Stomach smooth muscle (tissue), 2 donors: Measurements from ENCODE around the gene SMARCA4.
"Not testable (repeated sequence)": the region's sequence is repeated elsewhere in the genome, so short reads cannot be mapped to it uniquely, and the experiment has no call there.

Experiments used
- H3K27ac ChIP-seq: one replicate; pipeline ENCODE4 v1.7.0; 2013; ENCODE audit warnings: mild to moderate bottlenecking, low read length, inconsistent platforms
- H3K27me3 ChIP-seq, 2 donors: one replicate each; pipeline ENCODE4 v1.7.0; 2013; ENCODE audit warnings: low read length in 2 of 2; ENCODE audit not compliant: insufficient read depth in 2 of 2, control insufficient read depth in 1 of 2
- H3K36me3 ChIP-seq, 2 donors: one replicate each; pipeline ENCODE4 v1.7.0; 2013; ENCODE audit warnings: low read length in 2 of 2; ENCODE audit not compliant: control insufficient read depth in 2 of 2, insufficient read depth in 2 of 2
- H3K4me1 ChIP-seq: one replicate; pipeline ENCODE4 v1.7.0; 2013; ENCODE audit warnings: low read length; ENCODE audit not compliant: control insufficient read depth, insufficient read depth
- H3K4me3 ChIP-seq, 2 donors: one replicate each; pipeline ENCODE4 v1.7.0; 2013; ENCODE audit warnings: low read length in 2 of 2
- H3K9ac ChIP-seq, 2 donors: one replicate each; pipeline ENCODE4 v1.7.0; 2013; ENCODE audit warnings: low read length in 2 of 2, mild to moderate bottlenecking in 1 of 2
- H3K9me3 ChIP-seq, 2 donors: one replicate each; pipeline ENCODE4 v1.7.0; 2013; ENCODE audit warnings: low read length in 2 of 2; ENCODE audit not compliant: control insufficient read depth in 2 of 2
- donor health status: healthy.
- donor health status: Pancreatic carcinoma.

SMARCA4 gene

DNA sequence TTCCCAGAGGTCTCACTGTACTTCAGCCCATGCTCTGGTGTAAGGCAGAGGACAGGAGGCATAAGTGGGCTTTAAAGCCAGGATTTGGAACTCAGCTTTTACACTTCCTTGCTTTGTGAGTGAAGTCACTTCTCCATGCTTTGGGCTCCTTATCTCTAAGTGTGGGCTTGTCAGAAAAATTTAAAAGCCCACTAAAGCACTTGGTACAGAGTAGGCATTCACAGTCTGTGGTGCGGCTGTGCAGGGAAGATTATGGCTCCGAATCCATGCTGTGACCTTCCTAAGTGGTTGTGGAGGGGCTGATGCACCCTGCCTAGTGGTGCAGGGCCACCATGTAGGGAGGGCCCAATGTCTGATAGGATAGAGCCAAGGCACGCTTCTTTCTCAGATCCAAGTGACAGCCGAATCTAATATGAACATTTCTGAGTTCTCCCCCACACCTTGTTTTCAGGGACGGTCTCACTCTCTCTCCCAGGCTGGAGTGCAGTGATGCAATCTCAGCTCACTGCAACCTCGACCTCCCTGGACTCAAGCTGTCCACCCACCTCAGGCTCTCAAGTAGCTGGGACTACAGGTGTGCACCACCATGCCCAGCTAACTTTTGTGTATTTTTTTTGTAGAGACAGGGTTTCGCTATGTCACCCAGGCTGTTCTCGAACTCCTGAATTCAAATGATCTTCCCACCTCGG lies 25.3 kb upstream of the SMARCA4 start:
- Histone ChIP-seq H3K9ac (no peak overlapping the region), H3K9me3 (no peaks in the 10 kb centered on the region), H3K27ac (no peak overlapping the region), H3K27me3 (no peaks in the 10 kb centered on the region), H3K4me1 (peaks cover 3% of the 10 kb centered on the region), H3K36me3 (peaks cover 0 to 2% of the 10 kb centered on the region in 2 donors), H3K4me3 (no peak overlapping the region)

DNA sequence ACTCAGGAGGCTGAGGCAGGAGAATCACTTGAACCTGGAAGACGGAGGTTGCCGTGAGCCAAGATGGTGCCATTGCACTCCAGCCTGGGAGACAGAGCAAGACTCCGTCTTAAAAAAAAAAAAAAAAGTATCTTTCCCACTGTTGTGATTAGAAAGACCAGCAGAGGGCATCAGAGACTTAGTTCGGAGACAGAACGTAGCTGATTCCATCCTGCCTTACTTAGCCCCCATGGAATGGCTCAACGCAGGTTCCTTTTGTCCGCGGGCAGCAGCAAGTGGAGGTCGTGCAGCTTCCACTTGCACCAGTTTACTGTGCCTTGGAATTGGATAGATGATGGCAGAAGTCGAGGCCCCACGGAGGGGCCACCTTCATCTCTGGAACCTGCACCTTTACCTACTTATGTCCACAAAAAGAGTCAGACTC lies 24.2 kb upstream of the SMARCA4 start:
- Histone ChIP-seq H3K9me3 (no peaks in the 10 kb centered on the region), H3K36me3 (no peaks in the 10 kb centered on the region), H3K27ac (no peak overlapping the region), H3K4me1 (peaks cover 3% of the 10 kb centered on the region), H3K4me3 (peak overlapping the region in 1 of 2 donors; percentile 54), H3K9ac (peak overlapping the region in 1 of 2 donors; percentile 47), H3K27me3 (no peaks in the 10 kb centered on the region)

DNA sequence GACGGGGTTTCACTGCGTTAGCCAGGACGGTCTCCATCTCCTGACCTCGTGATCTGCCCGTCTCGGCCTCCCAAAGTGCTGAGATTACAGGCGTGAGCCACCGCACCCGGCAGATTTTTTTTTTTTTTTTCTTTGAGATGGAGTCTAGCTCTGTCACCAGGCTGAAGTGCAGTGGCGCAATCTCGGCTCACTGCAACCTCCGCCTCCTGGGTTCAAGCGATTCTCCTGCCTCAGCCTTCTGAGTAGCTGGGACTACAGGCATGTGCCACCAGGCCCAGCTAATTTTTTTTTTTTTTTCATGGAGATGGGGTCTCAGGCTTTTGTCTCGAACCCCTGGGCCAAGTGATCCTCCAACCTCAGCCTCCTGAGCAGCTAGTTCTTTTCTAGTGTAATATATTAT lies 19.2 kb upstream of the SMARCA4 start:
- not testable (repeated sequence) for H3K9ac ChIP-seq, H3K4me1 ChIP-seq, H3K36me3 ChIP-seq, H3K27me3 ChIP-seq, H3K4me3 ChIP-seq, H3K9me3 ChIP-seq, H3K27ac ChIP-seq

DNA sequence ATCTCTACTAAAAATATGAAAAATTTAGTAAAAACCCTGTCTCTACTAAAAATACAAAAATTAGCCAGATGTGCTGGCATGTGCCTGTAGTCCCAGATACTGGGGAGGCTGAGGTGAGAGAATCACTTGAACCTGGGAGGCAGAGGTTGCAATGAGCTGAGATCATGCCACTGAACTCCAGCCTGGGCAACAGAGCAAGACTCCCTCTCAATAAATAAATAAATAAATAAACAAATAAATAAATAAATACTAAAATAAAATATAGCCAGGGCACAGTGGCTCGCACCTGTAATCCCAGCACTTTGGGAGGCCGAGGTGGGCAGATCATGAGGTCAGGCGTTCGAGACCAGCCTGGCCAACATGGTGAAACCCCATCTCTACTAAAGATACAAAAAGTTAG lies 17.4 kb upstream of the SMARCA4 start:
- H3K4me1 ChIP-seq, H3K4me3 ChIP-seq, H3K9me3 ChIP-seq, H3K9ac ChIP-seq, H3K36me3 ChIP-seq, H3K27me3 ChIP-seq, H3K27ac ChIP-seq: not testable (repeated sequence)

- H3K36me3 ChIP-seq: no peaks in the 10 kb centered on the region
- H3K9ac ChIP-seq: no peak overlapping the region
- H3K27ac ChIP-seq: no peak overlapping the region
- no peaks in the 10 kb centered on the region for H3K27me3 ChIP-seq
- no peak overlapping the region for H3K4me3 ChIP-seq
- no peaks in the 10 kb centered on the region for H3K9me3 ChIP-seq
- peaks cover 3% of the 10 kb centered on the region for H3K4me1 ChIP-seq
These were observed 15.6 kb upstream of the SMARCA4 start for GRCh38 chr19:10945264-10945663.

GRCh38 chr19:10946958-10947657 lies 13.7 kb upstream of the SMARCA4 start:
- Histone ChIP-seq H3K36me3 (no peaks in the 10 kb centered on the region), H3K4me3 (no peak overlapping the region), H3K9me3 (no peaks in the 10 kb centered on the region), H3K4me1 (peaks cover under 1% of the 10 kb centered on the region), H3K9ac (no peak overlapping the region), H3K27me3 (no peaks in the 10 kb centered on the region), H3K27ac (no peak overlapping the region)

GRCh38 chr19:10952809-10953208 lies 8.0 kb upstream of the SMARCA4 start:
- H3K27me3 ChIP-seq: no peaks in the 10 kb centered on the region
- no peak overlapping the region for H3K27ac ChIP-seq
- H3K4me1 ChIP-seq: no peaks in the 10 kb centered on the region
- H3K9me3 ChIP-seq: no peaks in the 10 kb centered on the region
- H3K36me3 ChIP-seq: no peaks in the 10 kb centered on the region
- H3K9ac ChIP-seq: no peak overlapping the region
- H3K4me3 ChIP-seq: no peak overlapping the region

DNA sequence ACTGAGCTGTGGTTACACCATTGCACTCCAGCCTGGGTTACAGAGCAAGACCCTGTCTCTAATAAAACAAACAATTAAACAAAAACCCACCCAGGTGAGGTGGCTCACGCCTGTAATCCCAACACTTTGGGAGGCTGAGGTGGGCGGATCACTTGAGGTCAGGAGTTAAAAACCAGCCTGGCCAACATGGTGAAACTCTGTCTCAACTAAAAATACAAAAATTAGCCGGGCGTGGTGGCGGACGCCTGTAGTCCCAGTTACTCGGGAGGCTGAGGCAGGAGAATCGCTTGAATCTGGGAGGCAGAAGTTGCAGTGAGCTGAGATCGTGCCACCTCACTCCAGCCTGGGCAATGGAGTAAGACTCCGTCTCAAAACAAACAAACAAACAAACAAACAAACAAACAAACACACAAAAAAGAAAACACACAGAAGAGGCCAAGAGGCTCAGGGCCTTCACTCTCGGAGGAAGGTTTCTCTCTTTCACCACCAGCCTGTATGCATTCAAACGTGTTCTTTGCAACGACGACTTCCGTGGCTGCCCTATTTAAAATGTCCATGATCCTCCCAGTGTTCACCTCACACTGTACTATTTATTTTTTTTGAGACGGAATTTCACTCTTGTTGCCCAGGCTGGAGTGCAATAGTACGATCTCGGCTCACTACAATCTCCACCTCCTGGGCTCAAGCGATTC lies 1.4 kb upstream of the SMARCA4 start:
- peak overlapping the region in 1 of 2 donors; percentile 88 for H3K4me3 ChIP-seq
- not testable (repeated sequence) for H3K27me3 ChIP-seq, H3K36me3 ChIP-seq, H3K9me3 ChIP-seq, H3K27ac ChIP-seq
- H3K9ac ChIP-seq: peak overlapping the region in 1 of 2 donors; percentile 92
- peaks cover 11% of the 10 kb centered on the region for H3K4me1 ChIP-seq

DNA sequence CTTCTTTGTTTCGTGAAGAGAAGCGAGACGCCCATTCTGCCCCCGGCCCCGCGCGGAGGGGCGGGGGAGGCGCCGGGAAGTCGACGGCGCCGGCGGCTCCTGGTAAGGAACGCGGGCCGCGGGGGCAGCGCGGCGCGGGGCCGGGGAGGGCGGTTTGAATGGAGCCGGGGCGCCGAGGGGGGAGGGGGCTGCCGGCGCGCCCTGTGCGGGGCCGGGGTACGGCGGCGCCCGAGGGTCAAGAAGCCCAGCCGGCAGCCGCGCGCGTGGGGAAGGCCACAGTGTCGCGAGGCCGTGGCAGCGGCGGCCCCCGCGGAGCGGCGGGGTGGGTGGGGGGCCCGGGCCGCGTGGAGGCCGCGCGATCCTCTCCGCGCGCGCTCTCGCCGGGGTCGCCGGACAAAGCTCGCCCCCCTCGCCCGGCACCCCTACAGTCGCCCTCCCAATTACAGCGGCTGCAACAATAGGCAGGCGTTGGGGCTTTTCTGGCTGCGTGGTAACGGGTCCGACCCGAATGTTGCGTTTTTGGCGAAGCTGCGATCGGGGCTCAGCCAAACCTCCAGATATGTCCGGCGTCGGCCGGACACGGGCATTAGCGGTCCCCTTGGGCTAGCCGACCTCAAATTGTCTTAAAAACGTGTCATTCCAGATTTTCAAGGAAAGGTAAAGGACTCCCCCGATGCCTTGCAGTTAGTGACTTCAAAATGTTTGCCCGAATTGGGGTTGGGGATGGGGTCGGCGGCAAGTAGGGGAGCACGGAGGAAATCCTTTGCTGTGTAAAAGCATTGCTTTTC lies 437 bp downstream of the SMARCA4 start:
- Histone ChIP-seq H3K27ac (peak overlapping the region; percentile 67), H3K9me3 (no peaks in the 10 kb centered on the region), H3K4me3 (peak overlapping the region; percentile 88 to 92), H3K27me3 (no peaks in the 10 kb centered on the region), H3K36me3 (no peaks in the 10 kb centered on the region), H3K4me1 (peaks cover 11% of the 10 kb centered on the region), H3K9ac (peak overlapping the region; percentile 84 to 94)

GRCh38 chr19:10962863-10963262 lies 2.0 kb downstream of the SMARCA4 start:
- no peaks in the 10 kb centered on the region for H3K9me3 ChIP-seq
- H3K4me1 ChIP-seq: peaks cover 11% of the 10 kb centered on the region
- H3K4me3 ChIP-seq: peak overlapping the region in 1 of 2 donors; percentile 15
- no peaks in the 10 kb centered on the region for H3K27me3 ChIP-seq
- H3K9ac ChIP-seq: no peak overlapping the region
- H3K27ac ChIP-seq: no peak overlapping the region
- H3K36me3 ChIP-seq: no peaks in the 10 kb centered on the region
